GM12878 (cell line): ENCODE measurements around the gene FXYD7. TPM values are rescaled to one million over a fixed set of nuclear protein-coding genes. Genes with fewer than 3 reads are reported as not detected.

Source experiments
- CBFB ChIP-seq: IDR thresholded peaks from 2 replicates; pipeline ENCODE4 v1.6.1; 2016; ENCODE audit warnings: antibody characterized with exemption, low read depth
- CHD2 ChIP-seq: IDR thresholded peaks from 2 replicates; pipeline ENCODE4 v1.6.1; 2011; ENCODE audit warnings: low read depth, low read length, improper control_type of control experiment, borderline replicate concordance
- CTCF ChIP-seq, 3 experiments: IDR thresholded peaks in 2 of 3; conservative IDR thresholded peaks in 1 of 3; 2 replicates each; pipeline ENCODE4 v1.5.1; 2011; ENCODE audit warnings: low read depth in 3 of 3, low read length in 3 of 3, mild to moderate bottlenecking in 3 of 3, control low read depth in 2 of 3, moderate library complexity in 2 of 3, inconsistent platforms in 1 of 3, mixed read lengths in 1 of 3; ENCODE audit not compliant: control insufficient read depth in 2 of 3, insufficient read depth in 1 of 3; ENCODE audit errors: extremely low read depth in 1 of 3
- E2F8 ChIP-seq: fragments of 450-650 bp; IDR thresholded peaks from 2 replicates; pipeline ENCODE4 v1.6.1; 2018; ENCODE audit warnings: mild to moderate bottlenecking, low read depth, moderate library complexity; ENCODE audit not compliant: partially characterized antibody
- IKZF1 ChIP-seq: fragments of 450-650 bp; conservative IDR thresholded peaks from 2 replicates; pipeline ENCODE4 v1.6.1; 2017; ENCODE audit warnings: antibody characterized with exemption, mild to moderate bottlenecking
- KDM1A ChIP-seq: fragments of 200-600 bp; sonication (generic); IDR thresholded peaks from 2 replicates; pipeline ENCODE4 v1.6.1; 2016; ENCODE audit warnings: borderline replicate concordance
- KLF5 ChIP-seq: fragments of 450-650 bp; IDR thresholded peaks from 2 replicates; pipeline ENCODE4 v1.6.1; 2014; ENCODE audit warnings: mild to moderate bottlenecking; ENCODE audit not compliant: partially characterized antibody
- MYB ChIP-seq: fragments of 150-350 bp; IDR thresholded peaks from 2 replicates; pipeline ENCODE4 v1.6.1; 2014; ENCODE audit warnings: mild to moderate bottlenecking, low read depth, low read length, borderline replicate concordance
- NKRF ChIP-seq: fragments of 450-650 bp; conservative IDR thresholded peaks from 2 replicates; pipeline ENCODE4 v1.6.1; 2017; ENCODE audit warnings: mild to moderate bottlenecking, moderate library complexity
- PKNOX1 ChIP-seq: fragments of 450-650 bp; IDR thresholded peaks from 2 replicates; pipeline ENCODE4 v1.6.1; 2016; ENCODE audit warnings: mild to moderate bottlenecking
- POU2F2 ChIP-seq: IDR thresholded peaks from 3 replicates; pipeline ENCODE4 v1.6.1; 2011; ENCODE audit warnings: low read depth, mild to moderate bottlenecking, low read length, borderline replicate concordance
- RB1 ChIP-seq: fragments of 450-650 bp; formaldehyde crosslinking; IDR thresholded peaks from 2 replicates; pipeline ENCODE4 v1.6.1; 2017; ENCODE audit warnings: mild to moderate bottlenecking, borderline replicate concordance
- USF1 ChIP-seq: IDR thresholded peaks from 2 replicates; pipeline ENCODE4 v1.6.1; 2011; ENCODE audit warnings: borderline replicate concordance, low read depth, mild to moderate bottlenecking, moderate library complexity, mixed read lengths, low read length; ENCODE audit not compliant: insufficient read depth; ENCODE audit errors: extremely low read length
- ZNF207 ChIP-seq: fragments of 450-650 bp; IDR thresholded peaks from 2 replicates; pipeline ENCODE4 v1.6.1; 2014; ENCODE audit warnings: antibody characterized with exemption, mild to moderate bottlenecking, borderline replicate concordance
- ZNF217 ChIP-seq: fragments of 450-650 bp; IDR thresholded peaks from 2 replicates; pipeline ENCODE4 v1.6.1; 2017; ENCODE audit warnings: antibody characterized with exemption, mild to moderate bottlenecking
- ZNF24 ChIP-seq: fragments of 450-650 bp; IDR thresholded peaks from 2 replicates; pipeline ENCODE4 v1.6.1; 2017; ENCODE audit warnings: antibody characterized with exemption, mild to moderate bottlenecking
- polyA plus RNA-seq, 11 experiments: library from polyadenylated mRNA; depleted of rRNA in 4 of 11; unstranded in 6 of 11; stranded (reverse) in 5 of 11; fragments of >200 nt; fragmentation: Nextera tagmentation in 4 of 11; fragmentation: Illumina TruSeq in 1 of 11; extraction: Ambion mirVana in 4 of 11; extraction: Trizol in 1 of 11; gene quantifications; 1 replicate in 1 of 11; 2 replicates in 10 of 11; pipeline versions ENCODE4 v1.2.1 to v1.2.3, GENCODE V29; 2011 to 2016; ENCODE audit warnings: inconsistent platforms in 2 of 11, missing spikeins in 2 of 11, low read depth in 1 of 11
- total RNA-seq, 4 experiments: library from RNA; depleted of rRNA in 3 of 4; stranded (reverse); fragments of >200 nt in 3 of 4; fragmentation: Illumina TruSeq in 1 of 4; extraction: Trizol in 1 of 4; gene quantifications; 2 replicates each; pipeline versions ENCODE4 v1.2.1 to v1.2.3, GENCODE V29; 2013 to 2021

FXYD7 gene
- total and polyA plus RNA-seq, 10 of the 15 experiments (the other 5 are each of a cell fraction or from before 2014, with no cell fraction given), result 0.07 to 0.28 (median 0.12) TPM; not detected in 7

- no peak for TF ChIP-seq CTCF (IDR thresholded peaks at IDR 0.05 in 2 of 3, conservative IDR thresholded peaks at IDR 0.05 in 1 of 3; ENCODE audit: control insufficient read depth in 2 of 3, extremely low read depth in 1 of 3, insufficient read depth in 1 of 3, low read depth in 3 of 3, low read length in 3 of 3)
- no peak for TF ChIP-seq ZNF24
- TF ChIP-seq IKZF1, result peak; percentile 100
- no peak for TF ChIP-seq NKRF
- TF ChIP-seq PKNOX1, result 0 out of 2 replicates have a peak, but pooled peaks have one; percentile 5
- no peak for TF ChIP-seq CHD2
- TF ChIP-seq RB1, result peak; percentile 27; the same call in 1 of the 2 replicates
- no peak for TF ChIP-seq KDM1A
- no peak for TF ChIP-seq USF1
- TF ChIP-seq E2F8, result no peak
- TF ChIP-seq ZNF207, result no peak
- TF ChIP-seq POU2F2, result no peak
- TF ChIP-seq CBFB, result no peak
- no peak for TF ChIP-seq KLF5
- TF ChIP-seq MYB, result no peak
- TF ChIP-seq ZNF217, result no peak
These were observed 18.7 kb upstream of the FXYD7 start (continued) for GRCh38 chr19:35124098-35125060.
